Measurements from ENCODE around the gene MAP4K3. TPM values are rescaled to one million over a fixed set of nuclear protein-coding genes. Genes with fewer than 3 reads are reported as not detected.

MAP4K3 gene
- total and polyA plus RNA-seq, 10 of the 15 experiments (the other 5 are each of a cell fraction or from before 2014, with no cell fraction given), result 0.04 to 0.95 (median 0.21) TPM; not detected in 1

DNA sequence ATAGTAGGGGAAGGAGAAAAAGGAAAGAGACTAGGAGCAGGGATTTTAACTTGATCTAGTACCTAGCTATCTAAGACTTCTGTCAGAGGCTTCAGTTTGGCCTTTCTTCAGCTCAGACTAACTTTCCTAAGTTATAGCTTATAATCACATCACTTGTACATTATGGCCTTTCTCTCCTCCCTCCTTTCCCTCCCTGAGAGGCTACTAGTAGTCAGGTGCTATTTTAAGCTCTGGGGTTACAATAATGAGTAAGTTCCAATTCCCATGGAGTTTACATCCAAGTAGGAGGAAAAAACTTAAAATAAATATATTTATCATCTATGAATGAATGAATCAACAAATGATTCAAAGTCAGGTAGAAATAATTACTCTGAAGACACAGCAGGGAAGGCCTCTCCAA lies 102.6 kb downstream of the MAP4K3 start (continued):
- TF ChIP-seq MYC (IDR thresholded peaks at IDR 0.05; ENCODE audit: insufficient read depth, insufficient read length, insufficient replicate concordance, low read length, severe bottlenecking), result no peak
- TF ChIP-seq, protein P1, sequence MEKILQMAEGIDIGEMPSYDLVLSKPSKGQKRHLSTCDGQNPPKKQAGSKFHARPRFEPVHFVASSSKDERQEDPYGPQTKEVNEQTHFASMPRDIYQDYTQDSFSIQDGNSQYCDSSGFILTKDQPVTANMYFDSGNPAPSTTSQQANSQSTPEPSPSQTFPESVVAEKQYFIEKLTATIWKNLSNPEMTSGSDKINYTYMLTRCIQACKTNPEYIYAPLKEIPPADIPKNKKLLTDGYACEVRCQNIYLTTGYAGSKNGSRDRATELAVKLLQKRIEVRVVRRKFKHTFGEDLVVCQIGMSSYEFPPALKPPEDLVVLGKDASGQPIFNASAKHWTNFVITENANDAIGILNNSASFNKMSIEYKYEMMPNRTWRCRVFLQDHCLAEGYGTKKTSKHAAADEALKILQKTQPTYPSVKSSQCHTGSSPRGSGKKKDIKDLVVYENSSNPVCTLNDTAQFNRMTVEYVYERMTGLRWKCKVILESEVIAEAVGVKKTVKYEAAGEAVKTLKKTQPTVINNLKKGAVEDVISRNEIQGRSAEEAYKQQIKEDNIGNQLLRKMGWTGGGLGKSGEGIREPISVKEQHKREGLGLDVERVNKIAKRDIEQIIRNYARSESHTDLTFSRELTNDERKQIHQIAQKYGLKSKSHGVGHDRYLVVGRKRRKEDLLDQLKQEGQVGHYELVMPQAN (conservative IDR thresholded peaks at IDR 0.05), result no peak
- TF ChIP-seq SP1 (IDR thresholded peaks at IDR 0.05; ENCODE audit: low read depth, low read length), result no peak
- TF ChIP-seq, protein P2, sequence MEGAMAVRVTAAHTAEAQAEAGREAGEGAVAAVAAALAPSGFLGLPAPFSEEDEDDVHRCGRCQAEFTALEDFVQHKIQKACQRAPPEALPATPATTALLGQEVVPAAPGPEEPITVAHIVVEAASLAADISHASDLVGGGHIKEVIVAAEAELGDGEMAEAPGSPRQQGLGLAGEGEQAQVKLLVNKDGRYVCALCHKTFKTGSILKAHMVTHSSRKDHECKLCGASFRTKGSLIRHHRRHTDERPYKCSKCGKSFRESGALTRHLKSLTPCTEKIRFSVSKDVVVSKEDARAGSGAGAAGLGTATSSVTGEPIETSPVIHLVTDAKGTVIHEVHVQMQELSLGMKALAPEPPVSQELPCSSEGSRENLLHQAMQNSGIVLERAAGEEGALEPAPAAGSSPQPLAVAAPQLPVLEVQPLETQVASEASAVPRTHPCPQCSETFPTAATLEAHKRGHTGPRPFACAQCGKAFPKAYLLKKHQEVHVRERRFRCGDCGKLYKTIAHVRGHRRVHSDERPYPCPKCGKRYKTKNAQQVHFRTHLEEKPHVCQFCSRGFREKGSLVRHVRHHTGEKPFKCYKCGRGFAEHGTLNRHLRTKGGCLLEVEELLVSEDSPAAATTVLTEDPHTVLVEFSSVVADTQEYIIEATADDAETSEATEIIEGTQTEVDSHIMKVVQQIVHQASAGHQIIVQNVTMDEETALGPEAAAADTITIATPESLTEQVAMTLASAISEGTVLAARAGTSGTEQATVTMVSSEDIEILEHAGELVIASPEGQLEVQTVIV (IDR thresholded peaks at IDR 0.05; ENCODE audit: borderline replicate concordance, partially characterized antibody), result no peak
- TF ChIP-seq KDM1A (IDR thresholded peaks at IDR 0.05; ENCODE audit: borderline replicate concordance), result no peak
- TF ChIP-seq, protein P3, sequence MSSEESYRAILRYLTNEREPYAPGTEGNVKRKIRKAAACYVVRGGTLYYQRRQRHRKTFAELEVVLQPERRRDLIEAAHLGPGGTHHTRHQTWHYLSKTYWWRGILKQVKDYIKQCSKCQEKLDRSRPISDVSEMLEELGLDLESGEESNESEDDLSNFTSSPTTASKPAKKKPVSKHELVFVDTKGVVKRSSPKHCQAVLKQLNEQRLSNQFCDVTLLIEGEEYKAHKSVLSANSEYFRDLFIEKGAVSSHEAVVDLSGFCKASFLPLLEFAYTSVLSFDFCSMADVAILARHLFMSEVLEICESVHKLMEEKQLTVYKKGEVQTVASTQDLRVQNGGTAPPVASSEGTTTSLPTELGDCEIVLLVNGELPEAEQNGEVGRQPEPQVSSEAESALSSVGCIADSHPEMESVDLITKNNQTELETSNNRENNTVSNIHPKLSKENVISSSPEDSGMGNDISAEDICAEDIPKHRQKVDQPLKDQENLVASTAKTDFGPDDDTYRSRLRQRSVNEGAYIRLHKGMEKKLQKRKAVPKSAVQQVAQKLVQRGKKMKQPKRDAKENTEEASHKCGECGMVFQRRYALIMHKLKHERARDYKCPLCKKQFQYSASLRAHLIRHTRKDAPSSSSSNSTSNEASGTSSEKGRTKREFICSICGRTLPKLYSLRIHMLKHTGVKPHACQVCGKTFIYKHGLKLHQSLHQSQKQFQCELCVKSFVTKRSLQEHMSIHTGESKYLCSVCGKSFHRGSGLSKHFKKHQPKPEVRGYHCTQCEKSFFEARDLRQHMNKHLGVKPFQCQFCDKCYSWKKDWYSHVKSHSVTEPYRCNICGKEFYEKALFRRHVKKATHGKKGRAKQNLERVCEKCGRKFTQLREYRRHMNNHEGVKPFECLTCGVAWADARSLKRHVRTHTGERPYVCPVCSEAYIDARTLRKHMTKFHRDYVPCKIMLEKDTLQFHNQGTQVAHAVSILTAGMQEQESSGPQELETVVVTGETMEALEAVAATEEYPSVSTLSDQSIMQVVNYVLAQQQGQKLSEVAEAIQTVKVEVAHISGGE (CRISPR knock-in tag; IDR thresholded peaks at IDR 0.05), result no peak
